HCT116 (cell line): ENCODE measurements around the gene PSMB4.

Experiments
- CTCF ChIP-seq, 3 experiments: fragments of 200-600 bp in 1 of 3; sonication (generic) in 1 of 3; IDR thresholded peaks in 2 of 3; conservative IDR thresholded peaks in 1 of 3; 2 replicates each; pipeline ENCODE4 v1.5.1; 2012 to 2017; ENCODE audit warnings: low read depth in 2 of 3, low read length in 2 of 3, antibody characterized with exemption in 1 of 3, borderline replicate concordance in 1 of 3, control low read depth in 1 of 3, mild to moderate bottlenecking in 1 of 3, mixed read lengths in 1 of 3, mixed run types in 1 of 3, moderate library complexity in 1 of 3; ENCODE audit not compliant: insufficient read depth in 1 of 3
- RAD21 ChIP-seq: IDR thresholded peaks from 2 replicates; pipeline ENCODE4 v1.6.1; 2012; ENCODE audit warnings: low read depth, mild to moderate bottlenecking
- TF ChIP-seq, protein P1 (sequence below): IDR thresholded peaks from 2 replicates; pipeline ENCODE4 v1.6.1; 2012

DNA sequence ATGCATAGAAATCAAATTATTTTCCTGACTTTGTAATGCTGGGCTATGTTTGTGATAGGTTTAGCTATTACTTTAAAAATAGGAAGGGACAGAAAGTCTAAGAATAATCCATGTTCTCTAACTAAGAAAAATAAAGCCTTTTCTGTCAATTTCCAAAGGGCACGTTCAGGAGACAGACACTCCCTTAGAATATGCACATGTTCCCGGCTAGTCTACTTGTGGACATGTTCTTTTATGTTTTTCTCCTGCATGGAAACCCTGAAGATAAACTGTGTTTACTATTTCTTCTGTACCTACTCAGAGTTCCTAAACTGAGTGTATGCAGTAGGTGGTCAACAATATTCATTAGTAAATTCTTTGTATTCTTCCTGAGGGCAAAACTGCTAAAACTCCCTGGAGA, 12.5 kb downstream of the PSMB4 start:
- no peak for TF ChIP-seq CTCF (IDR thresholded peaks at IDR 0.05 in 2 of 3, conservative IDR thresholded peaks at IDR 0.05 in 1 of 3; ENCODE audit: borderline replicate concordance in 1 of 3, insufficient read depth in 1 of 3, low read depth in 2 of 3, low read length in 2 of 3)
- TF ChIP-seq, protein P1, sequence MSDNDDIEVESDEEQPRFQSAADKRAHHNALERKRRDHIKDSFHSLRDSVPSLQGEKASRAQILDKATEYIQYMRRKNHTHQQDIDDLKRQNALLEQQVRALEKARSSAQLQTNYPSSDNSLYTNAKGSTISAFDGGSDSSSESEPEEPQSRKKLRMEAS: no peak
- TF ChIP-seq RAD21: no peak
